HG02798 (cell line): Measurements from ENCODE around the gene JUP.

Source experiments
- ATAC-seq: cut with Tn5 transposase; IDR thresholded peaks from one replicate; pipeline ENCODE4 v1.9.1; 2021; ENCODE audit warnings: mild to moderate bottlenecking; ENCODE audit not compliant: unreplicated experiment, poor library complexity

JUP gene

DNA sequence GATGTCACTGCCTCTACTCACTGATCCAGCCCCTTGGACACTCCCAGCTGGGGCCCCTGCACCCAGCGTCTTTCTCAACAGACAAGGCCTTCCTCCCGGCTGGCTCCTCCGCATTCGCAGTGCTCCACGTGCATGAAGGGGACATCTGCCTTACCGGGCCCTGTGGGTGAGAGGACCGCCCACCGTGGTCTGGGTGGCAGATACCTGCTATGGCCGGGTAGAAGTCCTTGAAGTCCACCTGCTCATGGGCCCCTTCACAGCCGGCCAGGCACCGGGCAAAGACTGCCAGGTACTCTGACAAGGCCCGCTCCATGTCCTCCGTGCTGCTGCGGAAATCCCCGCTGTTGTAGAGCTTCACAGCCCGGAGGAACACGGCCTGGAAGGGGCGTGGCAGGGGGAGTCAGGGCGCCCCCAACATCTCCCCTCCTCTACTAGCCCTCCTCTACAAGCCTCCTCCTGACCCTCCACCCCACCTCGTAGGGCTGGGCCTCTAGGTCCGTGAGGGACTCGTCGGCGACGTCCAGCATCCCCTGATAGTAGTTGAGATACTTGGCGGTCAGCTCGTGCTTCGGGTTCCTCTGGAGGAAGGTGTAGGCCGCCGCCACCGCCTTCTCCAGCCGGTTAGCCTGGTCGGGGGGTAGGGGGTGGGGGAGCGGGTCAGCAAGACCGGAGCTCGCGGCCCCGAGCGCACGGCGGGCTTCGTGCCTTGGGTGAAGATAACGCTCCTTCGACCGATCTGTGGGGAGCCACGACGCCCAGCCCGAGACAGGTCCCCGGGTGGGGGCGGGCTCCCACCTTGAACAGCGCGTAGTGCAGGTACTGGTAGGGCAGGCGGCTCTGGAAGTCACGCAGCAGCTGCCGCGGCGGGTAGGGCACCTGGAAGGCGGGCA is 24.4 kb upstream of the JUP start:
- no peak for ATAC-seq

DNA sequence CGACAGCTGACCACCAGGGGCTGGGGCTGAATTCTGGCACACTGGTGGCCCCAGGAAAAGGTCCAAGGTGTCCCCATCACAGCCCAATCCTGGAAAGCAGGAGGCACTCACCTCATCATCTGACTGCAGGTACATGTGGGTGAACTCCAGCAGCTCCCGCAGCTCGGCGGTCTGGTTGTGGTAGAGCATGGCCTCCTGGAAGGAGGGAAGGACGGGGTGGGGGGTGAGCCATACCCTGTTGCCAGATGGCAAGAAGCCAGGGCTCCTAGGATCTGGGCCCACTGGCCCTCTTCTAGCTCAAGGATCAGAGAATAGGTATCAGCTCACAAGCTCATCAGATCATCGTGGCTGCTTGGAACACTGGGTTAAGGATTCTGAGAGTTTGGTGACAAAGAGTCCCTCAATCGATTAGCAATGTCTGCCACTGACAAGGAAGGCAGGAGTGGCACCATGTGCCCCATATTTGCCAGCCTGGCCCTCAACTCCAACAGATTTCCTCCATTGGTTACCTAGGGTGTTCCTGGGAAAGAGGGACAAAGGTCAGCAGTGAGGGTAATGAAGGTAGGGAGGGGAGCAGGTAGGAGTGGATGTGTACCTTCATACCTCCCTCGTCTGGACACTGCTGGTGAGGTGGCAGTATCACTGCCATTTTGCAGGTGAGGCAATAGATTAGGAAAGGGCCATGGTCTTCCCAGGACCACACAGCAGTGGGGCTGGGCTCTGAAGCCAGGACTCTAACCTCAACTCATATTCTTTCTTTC is 20.4 kb upstream of the JUP start:
- no peak for ATAC-seq

DNA sequence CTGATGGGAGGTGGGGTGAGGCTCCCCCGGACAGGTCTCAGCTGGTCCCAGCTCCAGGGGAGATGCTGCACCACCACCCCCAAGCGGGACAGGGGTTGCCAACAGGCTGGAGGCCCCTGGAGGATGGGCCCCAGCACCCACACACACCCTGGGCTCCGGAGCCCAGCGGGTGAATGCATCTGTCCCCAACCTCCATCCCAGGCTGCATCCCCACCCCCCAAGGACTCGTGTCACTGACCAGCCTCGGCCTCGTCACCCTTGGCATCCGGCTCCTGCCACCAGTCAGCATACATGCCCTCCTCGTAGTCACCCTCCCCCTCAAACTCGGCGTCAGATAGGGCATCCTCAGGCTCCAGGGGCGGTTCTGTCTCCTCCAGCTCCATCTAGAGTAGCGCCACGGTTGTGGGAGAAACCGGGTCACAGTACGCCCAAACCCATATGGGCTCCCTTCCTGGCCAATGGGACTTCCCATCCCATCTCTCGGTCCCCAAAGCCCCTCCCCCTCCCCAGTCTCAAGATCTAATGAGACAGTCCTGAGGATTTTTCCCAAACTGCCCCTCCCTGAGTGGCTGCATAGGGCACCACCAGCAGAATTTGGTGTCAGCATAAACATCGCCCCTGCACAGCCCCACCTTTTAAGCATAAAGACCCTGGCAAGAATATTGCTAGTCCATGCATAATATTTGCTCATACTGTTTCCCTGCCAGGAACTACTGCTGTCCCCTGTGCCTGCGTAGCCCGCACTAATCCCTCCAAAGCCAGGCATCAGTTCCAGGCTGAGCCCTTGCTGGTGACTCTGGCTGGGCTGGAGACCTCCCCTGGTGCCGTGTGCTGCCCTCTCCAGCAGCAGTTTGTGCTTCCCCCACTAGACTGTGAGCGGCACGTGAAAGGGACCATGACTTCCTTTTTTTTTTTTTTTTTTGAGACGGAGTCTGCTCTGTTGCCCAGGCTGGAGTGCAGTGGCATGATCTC is 16.8 kb upstream of the JUP start:
- no peak for ATAC-seq

DNA sequence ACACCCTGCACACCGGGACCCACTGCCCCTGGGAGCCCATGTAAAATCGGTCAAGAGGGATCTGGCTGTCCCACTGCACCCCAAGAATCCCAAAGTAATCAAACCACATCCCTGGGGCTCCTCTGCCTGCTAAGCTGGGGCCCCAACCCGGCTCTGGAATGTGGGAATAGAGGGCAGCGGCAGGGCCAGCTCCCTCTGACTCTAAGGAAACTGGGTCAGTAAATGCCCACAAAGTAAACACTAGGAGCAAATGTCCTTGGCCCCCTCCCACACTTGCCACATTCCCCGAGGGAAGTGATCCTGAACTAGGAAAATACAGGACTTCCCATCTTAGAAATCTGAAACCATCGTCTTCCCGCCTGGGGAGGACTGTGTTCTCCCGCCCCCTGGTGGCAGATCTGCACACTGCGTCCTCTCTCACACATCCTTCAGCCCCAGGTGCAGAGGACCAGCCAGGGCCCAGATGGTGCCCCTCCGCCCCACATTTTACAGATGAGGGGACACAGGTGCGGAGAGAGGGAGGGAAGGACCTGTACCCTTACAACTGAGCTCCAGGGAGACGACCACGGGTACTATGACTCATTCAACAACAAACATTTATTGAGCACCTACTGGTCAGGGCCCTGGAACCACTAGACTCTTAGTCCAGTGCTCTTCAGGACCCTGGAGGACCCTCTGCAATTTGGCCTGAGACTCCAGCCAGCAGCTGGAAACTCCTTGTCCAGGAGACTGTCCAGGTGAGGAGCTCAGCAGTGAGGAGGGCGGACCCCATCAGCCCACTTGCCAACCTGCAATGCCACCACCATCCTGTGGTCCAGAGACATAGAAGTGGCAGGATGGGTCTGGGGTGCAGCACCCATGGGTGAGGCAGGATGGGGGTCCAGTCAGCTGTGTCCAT is 15.1 kb upstream of the JUP start:
- no peak for ATAC-seq

DNA sequence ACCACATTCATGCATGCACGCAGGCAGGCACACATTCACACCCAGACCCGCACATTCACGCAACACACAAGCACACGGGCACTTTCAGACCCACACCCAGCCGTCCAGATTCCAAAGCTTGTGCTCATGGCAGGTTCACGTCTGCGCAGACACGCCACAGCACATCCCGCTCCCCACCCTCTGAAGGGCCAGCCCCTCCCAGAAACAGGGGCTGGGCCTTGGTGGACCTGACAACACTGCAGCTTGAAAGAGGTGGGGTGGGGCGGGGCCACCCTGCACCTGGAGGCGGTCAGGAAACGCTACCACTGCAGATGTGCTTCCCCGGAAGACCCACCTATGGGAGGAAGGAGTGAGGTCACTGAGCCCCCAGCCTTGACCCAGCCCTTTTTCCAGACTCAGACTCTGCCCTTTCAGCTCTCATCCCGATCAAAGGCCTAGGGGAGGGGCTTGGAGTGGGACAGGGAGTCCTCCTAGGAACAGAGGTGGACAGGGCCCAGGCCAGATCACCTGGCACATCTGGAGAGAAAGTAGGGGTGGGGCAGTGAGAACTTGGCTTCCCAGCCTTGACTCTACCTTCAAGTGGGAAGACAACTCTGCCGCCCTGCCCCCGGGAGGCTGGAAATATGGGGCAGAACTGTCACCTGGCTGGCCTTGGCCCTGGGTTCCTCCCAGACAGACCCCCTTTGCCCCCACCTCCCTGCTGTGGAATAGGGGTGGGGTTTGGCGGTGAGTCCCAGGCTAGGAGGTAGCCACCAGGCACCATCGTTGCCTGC is 14.3 kb upstream of the JUP start:
- no peak for ATAC-seq

DNA sequence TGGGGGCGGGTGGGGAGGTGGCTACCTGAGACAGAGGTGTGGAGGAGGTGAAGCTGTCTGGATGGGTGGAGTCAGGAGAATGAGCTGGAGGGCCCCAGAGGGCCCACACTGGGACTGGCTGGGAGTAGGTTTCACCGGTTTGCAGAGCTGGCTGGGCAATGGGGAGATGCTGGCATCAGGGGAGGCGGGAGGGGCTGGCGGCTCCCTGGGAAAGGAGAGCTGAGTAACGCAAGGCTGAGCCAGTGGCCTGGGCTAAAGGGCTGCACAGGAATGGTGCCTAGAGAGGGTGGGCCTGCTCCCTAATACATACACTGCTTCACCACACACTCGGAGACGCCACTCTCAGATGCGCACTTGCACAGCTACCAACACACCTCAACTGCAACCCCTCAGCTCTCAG is 12.9 kb upstream of the JUP start:
- ATAC-seq = no peak

DNA sequence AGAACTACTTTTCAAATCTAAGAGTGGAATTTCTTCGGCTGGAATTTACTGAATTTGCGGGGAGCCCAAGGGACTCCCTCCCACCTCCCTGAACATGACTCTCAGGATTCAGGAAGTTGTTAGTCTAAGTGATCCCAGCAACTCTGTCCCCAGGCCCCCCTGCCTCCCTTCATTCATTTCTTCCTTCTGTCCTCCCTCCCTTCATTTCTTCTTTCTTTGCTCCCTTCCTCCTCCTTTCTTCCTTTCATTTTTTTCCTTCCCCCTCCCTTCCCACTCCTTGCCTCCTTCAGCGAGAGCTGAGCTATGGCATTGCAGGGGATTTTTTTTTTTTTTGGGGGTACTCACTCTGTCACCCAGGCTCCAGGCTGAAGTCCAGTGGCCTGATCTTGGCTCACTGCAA is 10.9 kb upstream of the JUP start:
- ATAC-seq = no peak

DNA sequence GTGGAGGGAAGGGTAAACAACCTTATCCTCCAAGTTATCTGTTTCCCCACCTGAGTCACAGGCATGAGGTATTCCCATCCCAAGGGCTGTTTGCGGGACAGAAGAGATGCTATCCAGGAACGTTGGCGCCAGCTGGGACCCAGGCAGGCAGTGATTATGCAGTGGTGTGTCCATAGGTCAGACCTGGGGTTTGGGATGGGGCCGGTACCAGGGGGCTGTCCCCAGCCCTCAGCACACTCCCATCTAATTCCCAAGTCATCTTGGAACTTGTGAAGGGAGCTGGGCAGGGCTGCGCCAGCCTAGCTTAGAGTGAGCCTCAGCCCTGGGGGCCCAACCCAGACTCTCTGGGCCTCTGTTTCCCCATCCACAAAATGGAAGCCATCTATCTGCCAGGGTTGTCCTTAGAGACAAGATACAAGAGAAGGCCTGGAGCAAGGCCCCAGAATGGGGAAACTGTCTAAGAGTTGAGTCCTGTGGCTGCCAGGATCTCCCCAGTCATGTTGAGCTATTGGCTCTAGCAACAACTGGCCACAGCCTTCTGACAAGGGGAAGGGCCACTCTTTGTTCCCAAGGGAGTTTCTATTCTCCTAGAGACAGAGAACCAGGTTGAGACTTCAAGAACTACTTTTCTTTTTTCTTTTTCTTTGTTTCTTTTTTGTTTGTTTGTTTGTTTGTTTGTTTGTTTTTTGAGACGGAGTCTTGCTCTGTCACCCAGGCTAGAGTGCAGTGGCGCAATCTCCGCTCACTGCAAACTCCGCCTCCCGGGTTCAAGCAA is 9.8 kb upstream of the JUP start:
- no peak for ATAC-seq

DNA sequence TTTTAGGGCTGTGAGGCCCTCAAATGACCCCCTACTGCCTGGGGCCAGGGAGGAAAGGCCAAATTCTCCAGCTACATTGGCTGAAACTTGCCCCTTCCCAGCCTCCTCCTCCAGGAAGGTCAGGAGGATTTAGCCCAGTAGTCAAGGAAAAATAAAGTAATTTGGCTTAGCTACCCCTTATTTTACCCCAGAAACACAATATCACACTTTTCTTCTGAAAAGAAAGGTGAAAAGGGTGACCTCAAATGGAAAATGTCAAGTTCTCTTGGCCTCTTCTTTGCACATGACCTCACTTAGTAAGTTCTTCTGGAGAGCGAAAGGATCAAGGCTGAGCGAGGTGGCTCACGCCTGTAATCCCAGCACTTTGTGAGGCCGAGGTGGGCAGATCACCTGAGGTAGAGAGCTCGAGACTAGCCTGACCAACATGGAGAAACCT is 8.0 kb upstream of the JUP start:
- no peak for ATAC-seq

DNA sequence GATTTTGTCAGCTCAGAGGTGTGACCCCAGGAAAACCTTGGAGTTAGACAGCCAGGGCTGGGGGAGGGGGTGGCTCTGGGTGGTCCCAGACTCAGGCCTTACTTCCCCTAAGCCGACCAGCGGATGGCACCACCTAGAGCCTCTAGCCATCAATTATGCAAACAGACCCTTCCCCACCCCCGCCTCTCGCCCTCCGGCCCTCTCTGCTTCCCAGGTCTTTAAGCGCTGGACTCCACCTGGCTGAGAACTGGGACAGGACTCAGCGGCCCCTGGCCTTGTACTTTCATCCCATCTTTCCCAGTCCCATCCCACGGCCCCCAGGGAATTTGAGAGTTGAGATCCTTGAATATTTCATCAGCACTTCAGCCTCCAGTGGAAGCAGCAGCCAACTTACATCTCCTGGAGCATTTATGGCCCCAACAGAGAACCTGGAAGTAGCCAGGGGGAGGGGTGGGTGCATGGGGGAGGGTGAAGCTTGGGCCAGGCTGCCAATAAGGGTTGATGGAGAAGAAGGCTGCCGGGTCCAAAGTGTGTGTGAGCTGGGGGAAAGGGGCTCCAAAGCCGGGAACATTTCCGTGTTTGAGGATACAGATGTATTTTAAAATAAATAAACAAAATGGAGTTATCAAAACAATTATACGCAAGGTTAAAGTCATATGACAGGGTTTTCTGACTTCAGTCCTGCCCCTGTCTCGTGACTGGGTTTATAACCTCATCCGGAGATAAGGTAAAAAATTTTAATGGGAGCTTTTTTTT is 7.5 kb upstream of the JUP start:
- ATAC-seq = no peak

DNA sequence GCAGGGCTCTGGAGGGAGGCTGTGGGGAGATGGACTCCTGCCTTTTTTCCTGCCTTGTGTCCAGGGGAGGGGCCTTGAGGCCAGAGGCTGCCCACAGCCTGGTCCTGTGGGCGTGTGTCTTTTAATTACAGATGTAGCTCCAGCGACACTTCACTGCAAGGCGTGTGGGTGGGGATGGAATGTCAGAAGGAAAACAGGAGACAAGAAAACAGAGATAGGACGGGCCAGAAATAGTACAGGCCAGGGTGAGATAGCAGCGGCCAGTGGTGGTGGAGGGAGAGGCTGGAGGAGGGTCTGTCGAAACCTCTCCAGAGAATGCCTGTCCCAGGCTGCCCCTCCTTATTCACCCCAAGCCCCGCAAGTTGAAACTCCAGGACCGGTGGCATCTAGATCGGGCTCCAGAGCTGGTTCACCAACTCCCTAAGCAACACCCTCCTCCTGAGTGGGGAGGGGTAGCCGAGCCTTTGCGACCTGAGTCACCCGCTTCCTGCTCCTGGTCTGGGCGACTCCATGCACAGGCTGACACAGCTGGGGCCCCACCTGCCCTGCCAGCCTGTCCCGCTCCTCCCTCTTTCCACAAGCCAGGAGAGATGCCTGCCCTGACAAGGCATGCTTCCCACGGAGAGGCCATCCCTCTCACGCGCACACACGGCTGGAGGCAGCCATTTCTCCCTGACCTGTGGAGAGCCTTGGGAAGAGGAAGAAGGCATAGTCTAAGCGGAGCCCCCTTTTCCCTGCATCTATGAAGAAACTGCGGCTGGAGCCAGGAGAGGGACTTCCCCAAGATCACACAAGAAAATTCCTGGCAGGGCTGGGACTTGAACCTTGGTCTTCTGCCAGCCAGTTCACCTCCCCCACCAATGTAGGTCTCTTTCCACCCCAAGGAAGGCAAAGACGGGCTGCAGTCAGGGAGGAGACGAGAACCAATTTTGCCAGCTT is 6.6 kb upstream of the JUP start:
- ATAC-seq = no peak

DNA sequence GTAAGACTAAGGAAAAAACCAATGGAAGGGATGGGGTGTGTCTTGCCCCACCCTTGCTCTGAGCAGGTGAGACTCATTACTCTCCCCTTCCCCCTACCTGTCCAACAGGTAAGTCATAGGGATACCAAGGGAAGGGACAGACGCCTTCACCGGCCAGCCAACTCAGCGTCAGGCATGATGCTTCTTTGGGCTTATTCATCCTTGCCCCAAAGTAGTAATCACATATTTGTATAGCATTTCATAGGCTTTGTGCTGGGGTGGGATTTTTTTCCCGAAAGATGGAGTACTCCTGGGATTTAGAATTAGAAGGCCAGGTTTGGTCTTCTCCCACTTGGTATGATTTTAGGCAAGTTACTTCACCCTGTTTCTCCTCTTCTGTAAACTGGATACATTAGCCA is 509 bp upstream of the JUP start:
- ATAC-seq = no peak

DNA sequence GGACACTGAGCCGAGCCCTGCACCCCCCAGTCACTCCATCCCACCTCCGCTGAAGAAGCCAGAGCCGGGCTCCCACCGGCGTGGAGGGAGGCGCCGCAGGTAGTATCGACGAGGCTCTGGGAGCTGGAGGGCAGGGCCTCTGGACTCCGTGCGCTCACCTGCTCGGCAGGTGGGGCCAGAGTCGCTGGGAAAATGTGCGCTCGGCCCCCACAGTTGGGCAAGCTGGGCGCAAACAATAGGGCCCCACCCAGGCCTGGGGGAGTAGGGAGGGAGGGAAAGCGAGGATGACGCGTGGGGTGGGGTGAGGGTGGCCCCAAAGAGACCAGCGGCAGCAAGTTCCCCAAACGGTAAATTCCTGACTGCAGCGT is 668 bp downstream of the JUP start:
- ATAC-seq = no peak

DNA sequence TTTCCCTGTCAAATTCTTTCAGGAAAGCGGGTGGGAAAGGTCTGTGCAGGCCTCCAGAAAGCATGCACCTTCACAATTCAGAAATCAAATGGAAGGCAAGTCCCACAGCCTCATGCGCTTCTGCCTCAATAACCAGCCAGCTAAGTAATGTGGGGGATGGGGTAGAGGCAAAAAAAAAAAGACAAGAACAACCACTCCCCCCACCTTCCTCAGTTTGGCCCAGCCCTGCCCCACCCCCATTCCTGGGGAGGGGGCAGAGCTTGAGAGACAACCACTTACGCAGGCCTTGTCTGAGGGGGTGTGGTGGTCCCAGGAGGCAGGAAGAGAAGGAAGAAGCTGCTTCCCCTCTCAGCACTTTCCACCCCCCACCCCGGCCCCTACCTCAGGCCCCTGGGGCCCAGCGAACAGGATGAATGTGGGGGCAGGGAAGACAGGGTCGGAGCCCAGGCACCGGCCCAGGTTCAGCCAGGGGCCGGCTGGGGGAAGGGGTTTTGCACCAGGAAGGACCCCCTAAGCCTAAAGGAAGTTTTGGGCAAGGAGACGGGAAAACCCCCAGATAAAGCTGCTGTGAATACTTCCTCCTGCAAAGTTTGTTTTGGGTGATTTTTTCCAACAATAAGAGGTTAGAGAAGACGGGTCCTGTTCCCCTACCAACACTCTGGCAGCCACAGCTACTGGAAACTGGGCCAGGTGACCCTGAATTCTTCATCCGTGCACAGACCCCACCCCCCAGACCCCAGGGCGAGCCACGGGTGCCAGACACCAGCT is 1.2 kb downstream of the JUP start:
- ATAC-seq = no peak

DNA sequence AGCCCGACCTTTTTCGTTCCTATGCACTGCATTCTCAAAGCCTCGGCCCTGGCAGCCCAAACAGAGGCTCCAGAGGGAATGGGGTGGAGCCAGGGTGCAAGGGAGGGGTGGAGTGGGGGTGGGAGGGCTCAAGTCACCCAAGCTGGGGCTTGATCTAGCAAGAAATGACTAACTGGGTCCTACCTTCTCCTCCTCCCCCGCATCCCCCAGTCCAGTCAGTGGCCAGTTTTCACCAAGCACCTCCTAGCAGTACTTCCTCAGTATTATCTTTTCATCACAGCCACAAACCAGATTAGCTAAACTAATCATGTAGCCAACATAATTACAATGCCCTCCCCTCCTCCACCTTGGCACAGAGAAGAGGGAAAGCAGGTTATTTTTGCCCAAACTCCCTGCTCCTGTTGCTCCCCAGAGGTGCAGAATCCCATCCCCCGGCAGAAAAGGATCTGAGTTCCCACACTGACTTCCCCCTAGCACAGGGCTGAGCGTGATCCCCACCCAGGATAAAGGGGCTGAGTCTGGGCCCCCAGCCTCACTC is 2.2 kb downstream of the JUP start:
- ATAC-seq = no peak
